OCI-LY1 (cell line): ENCODE data around the gene RGMA.

ENCODE experiments used
- H2AFZ ChIP-seq: fragments of 200-600 bp; sonication (generic), shearing (Covaris generic); 2 replicates; pipeline ENCODE4 v1.6.0; 2014; ENCODE audit warnings: antibody characterized with exemption, mild to moderate bottlenecking, low read length
- H3F3A ChIP-seq: fragments of 200-600 bp; sonication (generic), shearing (Covaris generic); 2 replicates; pipeline ENCODE4 v1.6.0; 2014; ENCODE audit warnings: mild to moderate bottlenecking, antibody characterized with exemption, low read length, moderate library complexity; ENCODE audit not compliant: insufficient read depth
- H3K27ac ChIP-seq: fragments of 200-600 bp; sonication (generic); 2 replicates; pipeline ENCODE4 v1.5.1; 2014; ENCODE audit warnings: low read length, mixed run types, mild to moderate bottlenecking, low read depth; ENCODE audit not compliant: poor library complexity, severe bottlenecking
- H3K27me3 ChIP-seq: fragments of 200-600 bp; sonication (generic); 2 replicates; pipeline ENCODE4 v1.6.0; 2014; ENCODE audit warnings: antibody characterized with exemption, mild to moderate bottlenecking, low read length, moderate library complexity; ENCODE audit not compliant: insufficient read depth
- H3K36me3 ChIP-seq: fragments of 200-600 bp; sonication (generic); 2 replicates; pipeline ENCODE4 v1.6.1; 2014; ENCODE audit warnings: mild to moderate bottlenecking, antibody characterized with exemption, low read length, moderate library complexity, mixed read lengths; ENCODE audit not compliant: insufficient read depth
- H3K4me1 ChIP-seq: fragments of 200-600 bp; sonication (generic); 2 replicates; pipeline ENCODE4 v1.5.1; 2014; ENCODE audit warnings: mild to moderate bottlenecking, low read length, moderate library complexity; ENCODE audit not compliant: insufficient read depth, severe bottlenecking
- H3K4me2 ChIP-seq: fragments of 200-600 bp; sonication (generic), shearing (Covaris generic); 2 replicates; pipeline ENCODE4 v1.6.1; 2014; ENCODE audit warnings: low read length
- H3K4me3 ChIP-seq: fragments of 200-600 bp; sonication (generic); 2 replicates; pipeline ENCODE4 v1.5.1; 2014; ENCODE audit warnings: low read length, low read depth, mild to moderate bottlenecking, mixed read lengths; ENCODE audit not compliant: poor library complexity, severe bottlenecking
- H3K79me2 ChIP-seq: fragments of 200-600 bp; shearing (Covaris generic); 2 replicates; pipeline ENCODE4 v1.6.1; 2016; ENCODE audit warnings: mixed run types, low read length, mixed read lengths; ENCODE audit not compliant: insufficient read depth
- H3K9ac ChIP-seq: fragments of 200-600 bp; sonication (generic), shearing (Covaris generic); 2 replicates; pipeline ENCODE4 v1.6.1; 2014; ENCODE audit warnings: mild to moderate bottlenecking, low read length, mixed read lengths
- H3K9me2 ChIP-seq: fragments of 200-600 bp; sonication (generic), shearing (Covaris generic); 2 replicates; pipeline ENCODE4 v1.6.1; 2014; ENCODE audit warnings: low read depth, mild to moderate bottlenecking, low read length, mixed read lengths
- H3K9me3 ChIP-seq: fragments of 200-600 bp; shearing (Covaris generic); 2 replicates; pipeline ENCODE4 v1.6.1; 2014; ENCODE audit warnings: low read length, mixed read lengths
- H4K20me1 ChIP-seq: fragments of 200-600 bp; sonication (generic), shearing (Covaris generic); 2 replicates; pipeline ENCODE4 v1.6.0; 2016; ENCODE audit warnings: mild to moderate bottlenecking, low read length; ENCODE audit not compliant: insufficient read depth
- CTCF ChIP-seq: fragments of 200-600 bp; sonication (generic), shearing (Covaris generic); IDR thresholded peaks from 2 replicates; pipeline ENCODE4 v1.5.1; 2017; ENCODE audit warnings: mild to moderate bottlenecking, antibody characterized with exemption, low read length, moderate library complexity, mixed read lengths
- EZH2 ChIP-seq: fragments of 200-600 bp; sonication (generic), shearing (Covaris generic); IDR thresholded peaks from 2 replicates; pipeline ENCODE4 v1.8.0; 2017; ENCODE audit warnings: borderline replicate concordance, mixed run types, mild to moderate bottlenecking, antibody characterized with exemption, low read length, moderate library complexity, mixed read lengths

RGMA gene

GRCh38 chr15:93020976-93021772, 67.8 kb downstream of the RGMA start:
- no peaks in the 10 kb centered on the region for H3K9me3 ChIP-seq
- no peaks in the 10 kb centered on the region for H3K27me3 ChIP-seq
- no peaks in the 10 kb centered on the region for H3F3A ChIP-seq
- no peaks in the 10 kb centered on the region for H4K20me1 ChIP-seq
- peaks cover 98% of the 10 kb centered on the region for H3K36me3 ChIP-seq
- no peaks in the 10 kb centered on the region for H3K79me2 ChIP-seq
- no peak overlapping the region for H3K27ac ChIP-seq
- H2AFZ ChIP-seq: no peak overlapping the region
- H3K4me3 ChIP-seq: no peak overlapping the region
- no peak overlapping the region for H3K9ac ChIP-seq
- H3K4me1 ChIP-seq: no peaks in the 10 kb centered on the region
- H3K9me2 ChIP-seq: no peaks in the 10 kb centered on the region
- no peak overlapping the region for H3K4me2 ChIP-seq
- TF ChIP-seq CTCF (no peak), EZH2 (no peak)

- no peak overlapping the region for H3K9ac ChIP-seq
- H2AFZ ChIP-seq: no peak overlapping the region
- H3K79me2 ChIP-seq: no peaks in the 10 kb centered on the region
- H3K4me1 ChIP-seq: no peaks in the 10 kb centered on the region
- no peaks in the 10 kb centered on the region for H3K9me2 ChIP-seq
- TF ChIP-seq CTCF: no peak
- TF ChIP-seq EZH2: no peak
- no peak overlapping the region for H3K27ac ChIP-seq
- peaks cover 98% of the 10 kb centered on the region for H3K36me3 ChIP-seq
- no peak overlapping the region for H3K4me2 ChIP-seq
- H3K4me3 ChIP-seq: no peak overlapping the region
- H3F3A ChIP-seq: no peaks in the 10 kb centered on the region
- no peaks in the 10 kb centered on the region for H4K20me1 ChIP-seq
- H3K9me3 ChIP-seq: no peaks in the 10 kb centered on the region
- no peaks in the 10 kb centered on the region for H3K27me3 ChIP-seq
Observed at GRCh38 chr15:93019971-93020370, 69.0 kb downstream of the RGMA start.

GRCh38 chr15:93019090-93019489, 69.9 kb downstream of the RGMA start:
- TF ChIP-seq CTCF: no peak
- no peak for TF ChIP-seq EZH2

More at GRCh38 chr15:93019090-93019489, 69.9 kb downstream of the RGMA start:
- Histone ChIP-seq H2AFZ (no peak overlapping the region), H4K20me1 (no peaks in the 10 kb centered on the region), H3K79me2 (no peaks in the 10 kb centered on the region), H3K9ac (no peak overlapping the region), H3K27ac (no peak overlapping the region), H3K4me3 (no peak overlapping the region), H3K36me3 (peaks cover 98% of the 10 kb centered on the region), H3K27me3 (no peaks in the 10 kb centered on the region), H3K9me3 (no peaks in the 10 kb centered on the region), H3F3A (no peaks in the 10 kb centered on the region), H3K4me2 (no peak overlapping the region), H3K4me1 (no peaks in the 10 kb centered on the region), H3K9me2 (no peaks in the 10 kb centered on the region)
